ENCODE results near the gene ZNF385C. TPM values are rescaled to one million over a fixed set of nuclear protein-coding genes. Genes with fewer than 3 reads are reported as not detected.

The ZNF385C gene
- total and polyA plus RNA-seq, 2 of the 13 experiments (the other 11 are each of a cell fraction or from before 2014, with no cell fraction given), result 2.3 to 6.1 TPM

DNA sequence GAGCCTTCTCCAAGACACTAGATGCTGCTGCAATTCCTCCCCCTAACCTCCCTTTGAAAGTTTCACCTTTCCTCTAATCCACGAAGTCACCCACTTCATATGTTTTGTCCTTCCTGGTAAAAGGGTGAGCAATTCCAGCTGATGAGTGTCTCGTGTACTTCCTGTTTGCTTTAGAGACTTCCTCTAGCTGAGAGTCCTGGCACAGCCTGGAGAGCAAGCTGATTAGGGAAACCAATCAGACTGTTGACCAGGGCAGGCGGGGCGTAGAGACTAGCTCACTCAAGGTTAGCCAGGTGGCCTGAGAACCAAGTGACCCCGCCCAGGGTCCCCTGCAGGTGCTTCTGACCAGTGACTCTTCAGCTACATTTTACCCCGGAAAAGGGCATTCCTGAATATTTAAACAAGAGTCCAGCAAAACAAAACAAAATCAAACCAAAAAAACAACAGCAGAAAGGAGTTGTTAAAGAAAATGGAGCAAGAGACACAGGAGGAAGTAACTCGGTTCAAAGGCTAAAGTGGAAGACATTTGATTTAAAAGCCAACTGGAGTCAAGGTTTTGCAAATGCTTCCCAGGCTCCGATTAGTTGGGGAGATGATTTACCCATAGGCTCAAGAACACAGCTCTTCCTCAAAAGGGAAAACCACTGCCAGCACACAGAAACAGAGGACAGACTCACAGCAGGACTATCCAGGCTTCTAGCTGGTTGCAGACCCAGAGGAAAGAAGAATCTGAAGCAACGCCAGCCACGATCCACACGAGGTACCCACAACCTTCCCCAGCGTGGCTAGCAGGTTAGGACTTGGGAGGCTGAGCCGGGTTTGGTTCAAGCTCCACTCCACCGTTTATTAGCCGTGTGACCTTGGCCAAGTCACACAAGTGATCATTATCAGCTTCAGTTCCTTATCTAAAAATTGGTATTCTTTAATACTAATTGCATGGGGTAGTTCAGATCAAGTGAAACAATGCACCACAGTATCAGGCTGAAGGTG is 37.7 kb upstream of the ZNF385C start (continued):
- TF ChIP-seq, protein P1, sequence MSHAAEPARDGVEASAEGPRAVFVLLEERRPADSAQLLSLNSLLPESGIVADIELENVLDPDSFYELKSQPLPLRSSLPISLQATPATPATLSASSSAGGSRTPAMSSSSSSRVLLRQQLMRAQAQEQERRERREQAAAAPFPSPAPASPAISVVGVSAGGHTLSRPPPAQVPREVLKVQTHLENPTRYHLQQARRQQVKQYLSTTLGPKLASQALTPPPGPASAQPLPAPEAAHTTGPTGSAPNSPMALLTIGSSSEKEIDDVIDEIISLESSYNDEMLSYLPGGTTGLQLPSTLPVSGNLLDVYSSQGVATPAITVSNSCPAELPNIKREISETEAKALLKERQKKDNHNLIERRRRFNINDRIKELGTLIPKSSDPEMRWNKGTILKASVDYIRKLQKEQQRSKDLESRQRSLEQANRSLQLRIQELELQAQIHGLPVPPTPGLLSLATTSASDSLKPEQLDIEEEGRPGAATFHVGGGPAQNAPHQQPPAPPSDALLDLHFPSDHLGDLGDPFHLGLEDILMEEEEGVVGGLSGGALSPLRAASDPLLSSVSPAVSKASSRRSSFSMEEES (CRISPR knock-in tag; IDR thresholded peaks at IDR 0.05), result peak; percentile 84
- TF ChIP-seq YEATS2 (CRISPR knock-in tag; IDR thresholded peaks at IDR 0.05; ENCODE audit: borderline replicate concordance) (peak; percentile 44; the same call in 1 of the 2 replicates), KDM5B (CRISPR knock-in tag; IDR thresholded peaks at IDR 0.05; ENCODE audit: borderline replicate concordance) (no peak), ERF (CRISPR knock-in tag; IDR thresholded peaks at IDR 0.05) (peak; percentile 81), HMG20A (CRISPR knock-in tag; IDR thresholded peaks at IDR 0.05; ENCODE audit: borderline replicate concordance) (peak; percentile 45; the same call in 1 of the 2 replicates), RFX3 (CRISPR knock-in tag; IDR thresholded peaks at IDR 0.05) (no peak), ZSCAN31 (CRISPR knock-in tag; IDR thresholded peaks at IDR 0.05; ENCODE audit: low read depth) (no peak), ZNF577 (CRISPR knock-in tag; IDR thresholded peaks at IDR 0.05; ENCODE audit: borderline replicate concordance, low read depth) (no peak), FLYWCH1 (CRISPR knock-in tag; IDR thresholded peaks at IDR 0.05) (no peak), LCORL (IDR thresholded peaks at IDR 0.05) (no peak), LCORL (CRISPR knock-in tag; IDR thresholded peaks at IDR 0.05) (peak; percentile 70), BRCA1 (CRISPR knock-in tag; IDR thresholded peaks at IDR 0.05) (no peak), SP140L (CRISPR knock-in tag; IDR thresholded peaks at IDR 0.05; ENCODE audit: borderline replicate concordance) (no peak), ZNF292 (CRISPR knock-in tag; IDR thresholded peaks at IDR 0.05; ENCODE audit: borderline replicate concordance, low read depth) (0 out of 2 replicates have a peak, but pooled peaks have one; percentile 68), ARID2 (CRISPR knock-in tag; IDR thresholded peaks at IDR 0.05; ENCODE audit: borderline replicate concordance) (no peak), RXRB (CRISPR knock-in tag; IDR thresholded peaks at IDR 0.05; ENCODE audit: borderline replicate concordance) (peak; percentile 96), ZNF431 (CRISPR knock-in tag; IDR thresholded peaks at IDR 0.05; ENCODE audit: borderline replicate concordance, low read depth) (no peak), KLF16 (CRISPR knock-in tag; IDR thresholded peaks at IDR 0.05) (no peak), MED1 (CRISPR knock-in tag; IDR thresholded peaks at IDR 0.05) (peak; percentile 82), DR1 (CRISPR knock-in tag; IDR thresholded peaks at IDR 0.05) (no peak), ZNF614 (CRISPR knock-in tag; IDR thresholded peaks at IDR 0.05; ENCODE audit: borderline replicate concordance) (0 out of 2 replicates have a peak, but pooled peaks have one; percentile 57), JUN (CRISPR knock-in tag; IDR thresholded peaks at IDR 0.05) (no peak)
- TF ChIP-seq, protein P2, sequence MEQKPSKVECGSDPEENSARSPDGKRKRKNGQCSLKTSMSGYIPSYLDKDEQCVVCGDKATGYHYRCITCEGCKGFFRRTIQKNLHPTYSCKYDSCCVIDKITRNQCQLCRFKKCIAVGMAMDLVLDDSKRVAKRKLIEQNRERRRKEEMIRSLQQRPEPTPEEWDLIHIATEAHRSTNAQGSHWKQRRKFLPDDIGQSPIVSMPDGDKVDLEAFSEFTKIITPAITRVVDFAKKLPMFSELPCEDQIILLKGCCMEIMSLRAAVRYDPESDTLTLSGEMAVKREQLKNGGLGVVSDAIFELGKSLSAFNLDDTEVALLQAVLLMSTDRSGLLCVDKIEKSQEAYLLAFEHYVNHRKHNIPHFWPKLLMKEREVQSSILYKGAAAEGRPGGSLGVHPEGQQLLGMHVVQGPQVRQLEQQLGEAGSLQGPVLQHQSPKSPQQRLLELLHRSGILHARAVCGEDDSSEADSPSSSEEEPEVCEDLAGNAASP (CRISPR knock-in tag; IDR thresholded peaks at IDR 0.05; ENCODE audit: borderline replicate concordance), result 0 out of 2 replicates have a peak, but pooled peaks have one; percentile 27
- TF ChIP-seq, protein P3, sequence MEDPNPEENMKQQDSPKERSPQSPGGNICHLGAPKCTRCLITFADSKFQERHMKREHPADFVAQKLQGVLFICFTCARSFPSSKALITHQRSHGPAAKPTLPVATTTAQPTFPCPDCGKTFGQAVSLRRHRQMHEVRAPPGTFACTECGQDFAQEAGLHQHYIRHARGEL (CRISPR knock-in tag; IDR thresholded peaks at IDR 0.05), result no peak
- TF ChIP-seq, protein P4, sequence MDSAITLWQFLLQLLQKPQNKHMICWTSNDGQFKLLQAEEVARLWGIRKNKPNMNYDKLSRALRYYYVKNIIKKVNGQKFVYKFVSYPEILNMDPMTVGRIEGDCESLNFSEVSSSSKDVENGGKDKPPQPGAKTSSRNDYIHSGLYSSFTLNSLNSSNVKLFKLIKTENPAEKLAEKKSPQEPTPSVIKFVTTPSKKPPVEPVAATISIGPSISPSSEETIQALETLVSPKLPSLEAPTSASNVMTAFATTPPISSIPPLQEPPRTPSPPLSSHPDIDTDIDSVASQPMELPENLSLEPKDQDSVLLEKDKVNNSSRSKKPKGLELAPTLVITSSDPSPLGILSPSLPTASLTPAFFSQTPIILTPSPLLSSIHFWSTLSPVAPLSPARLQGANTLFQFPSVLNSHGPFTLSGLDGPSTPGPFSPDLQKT (CRISPR knock-in tag; IDR thresholded peaks at IDR 0.05; ENCODE audit: borderline replicate concordance), result no peak
- TF ChIP-seq, protein P5, sequence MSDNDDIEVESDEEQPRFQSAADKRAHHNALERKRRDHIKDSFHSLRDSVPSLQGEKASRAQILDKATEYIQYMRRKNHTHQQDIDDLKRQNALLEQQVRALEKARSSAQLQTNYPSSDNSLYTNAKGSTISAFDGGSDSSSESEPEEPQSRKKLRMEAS (IDR thresholded peaks at IDR 0.05), result peak; percentile 41; the same call in 1 of the 2 replicates
